DMS153 treated with DMSO at 0.1 percent for 48 hours (cell line): Measurements from ENCODE around the gene LRMDA.
"Not testable (repeated sequence)": the region's sequence is repeated elsewhere in the genome, so short reads cannot be mapped to it uniquely, and the experiment has no call there.

Experiments
- DNase-seq: peaks from one replicate; lab custom pipeline; 2025; ENCODE audit not compliant: unreplicated experiment; lab: John Stamatoyannopoulos, UW

LRMDA gene

GRCh38 chr10:76055466-76055865, 624.0 kb downstream of the LRMDA start:
- DNase-seq: no peak

- DNase-seq: no peak
Observed at GRCh38 chr10:76055963-76056362, 624.5 kb downstream of the LRMDA start.

GRCh38 chr10:76060993-76061392, 629.6 kb downstream of the LRMDA start:
- DNase-seq: not testable (repeated sequence)

GRCh38 chr10:76066457-76066856, 635.0 kb downstream of the LRMDA start:
- no peak for DNase-seq

- no peak for DNase-seq
Observed at GRCh38 chr10:76067447-76067846, 636.0 kb downstream of the LRMDA start.

GRCh38 chr10:76068856-76069255, 637.4 kb downstream of the LRMDA start:
- DNase-seq: no peak

- DNase-seq: no peak
Observed at GRCh38 chr10:76070916-76071315, 639.5 kb downstream of the LRMDA start.

GRCh38 chr10:76071653-76072365, 640.4 kb downstream of the LRMDA start:
- DNase-seq: no peak

GRCh38 chr10:76072384-76072783, 641.0 kb downstream of the LRMDA start:
- no peak for DNase-seq

- no peak for DNase-seq
Observed at GRCh38 chr10:76073524-76073923, 642.1 kb downstream of the LRMDA start.

- no peak for DNase-seq
Observed at GRCh38 chr10:76074659-76075058, 643.2 kb downstream of the LRMDA start.

GRCh38 chr10:76080451-76080850, 649.0 kb downstream of the LRMDA start:
- peak; percentile 6 for DNase-seq

- no peak for DNase-seq
Observed at GRCh38 chr10:76080991-76081390, 649.6 kb downstream of the LRMDA start.

- DNase-seq: no peak
Observed at GRCh38 chr10:76082232-76082631, 650.8 kb downstream of the LRMDA start.

GRCh38 chr10:76082956-76083355, 651.5 kb downstream of the LRMDA start:
- DNase-seq: no peak

GRCh38 chr10:76085002-76085816, 653.8 kb downstream of the LRMDA start:
- DNase-seq: no peak

GRCh38 chr10:76085817-76086167, 654.4 kb downstream of the LRMDA start:
- no peak for DNase-seq

- DNase-seq: no peak
Observed at GRCh38 chr10:76086170-76086760, 654.8 kb downstream of the LRMDA start.

- DNase-seq: no peak
Observed at GRCh38 chr10:76086761-76087639, 655.6 kb downstream of the LRMDA start.

- DNase-seq: no peak
Observed at GRCh38 chr10:76088008-76088407, 656.6 kb downstream of the LRMDA start.

GRCh38 chr10:76088980-76089379, 657.6 kb downstream of the LRMDA start:
- no peak for DNase-seq
